RPMI7951 (cell line): ENCODE data around the gene GLDC. TPM values are rescaled to one million over a fixed set of nuclear protein-coding genes. Genes with fewer than 3 reads are reported as not detected.
A peak's percentile ranks its signal among the peaks of the same experiment; 100 is the strongest.
"Not testable (repeated sequence)": the region's sequence is repeated elsewhere in the genome, so short reads cannot be mapped to it uniquely, and the experiment has no call there.

Source experiments
- DNase-seq: peaks from one replicate; pipeline ENCODE4 v3.0.0-alpha.2; 2012; ENCODE audit warnings: low read depth
- total RNA-seq: library from RNA; depleted of rRNA; stranded (reverse); fragments of >200 nt; shearing (Covaris generic); gene quantifications from 2 replicates; pipeline ENCODE4 v1.2.3, GENCODE V29; 2014; rRNA removed

GLDC gene
- 2.0 and 2.4 TPM in 2 replicates for total RNA-seq

GRCh38 chr9:6645355-6646292 lies at the start of gene GLDC:
GLDC (minus strand) TSS chr9:6645729; CDS start chr9:6645499, 230 bp downstream.
- DNase-seq: peak; percentile 45

- DNase-seq: no peak
Measured at GRCh38 chr9:6692881-6693361, 47.4 kb upstream of the GLDC start.

- no peak for DNase-seq
Measured at GRCh38 chr9:6692433-6692832, 46.9 kb upstream of the GLDC start.

GRCh38 chr9:6690675-6691070 lies 45.1 kb upstream of the GLDC start:
- DNase-seq: not testable (repeated sequence)

- DNase-seq: no peak
Measured at GRCh38 chr9:6689893-6690674, 44.6 kb upstream of the GLDC start.

GRCh38 chr9:6687180-6687579 lies 41.7 kb upstream of the GLDC start:
- DNase-seq: no peak

- DNase-seq: no peak
Measured at GRCh38 chr9:6686396-6686795, 40.9 kb upstream of the GLDC start.

GRCh38 chr9:6681957-6682501 lies 36.5 kb upstream of the GLDC start:
- DNase-seq: no peak

- peak; percentile 94 for DNase-seq
Measured at GRCh38 chr9:6681147-6681956, 35.8 kb upstream of the GLDC start.

- DNase-seq: peak; percentile 63
Measured at GRCh38 chr9:6680797-6681146, 35.2 kb upstream of the GLDC start.

- DNase-seq: no peak
Measured at GRCh38 chr9:6677803-6678202, 32.3 kb upstream of the GLDC start.

- DNase-seq: no peak
Measured at GRCh38 chr9:6676254-6676921, 30.9 kb upstream of the GLDC start.

- no peak for DNase-seq
Measured at GRCh38 chr9:6675268-6675667, 29.7 kb upstream of the GLDC start.

GRCh38 chr9:6673326-6674025 lies 27.9 kb upstream of the GLDC start:
- no peak for DNase-seq

GRCh38 chr9:6672118-6672517 lies 26.6 kb upstream of the GLDC start:
- DNase-seq: no peak

GRCh38 chr9:6671416-6671815 lies 25.9 kb upstream of the GLDC start:
- peak; percentile 8 for DNase-seq

GRCh38 chr9:6669881-6670280 lies 24.4 kb upstream of the GLDC start:
- no peak for DNase-seq

- DNase-seq: peak; percentile 39
Measured at GRCh38 chr9:6667633-6668280, 22.2 kb upstream of the GLDC start.

GRCh38 chr9:6667080-6667479 lies 21.6 kb upstream of the GLDC start:
- DNase-seq: no peak

- no peak for DNase-seq
Measured at GRCh38 chr9:6665628-6666027, 20.1 kb upstream of the GLDC start.
